ENCODE measurements around the gene MSH3.
A peak's percentile ranks its signal among the peaks of the same experiment; 100 is the strongest.
"Not testable (repeated sequence)": the region's sequence is repeated elsewhere in the genome, so short reads cannot be mapped to it uniquely, and the experiment has no call there.

MSH3 gene

DNA sequence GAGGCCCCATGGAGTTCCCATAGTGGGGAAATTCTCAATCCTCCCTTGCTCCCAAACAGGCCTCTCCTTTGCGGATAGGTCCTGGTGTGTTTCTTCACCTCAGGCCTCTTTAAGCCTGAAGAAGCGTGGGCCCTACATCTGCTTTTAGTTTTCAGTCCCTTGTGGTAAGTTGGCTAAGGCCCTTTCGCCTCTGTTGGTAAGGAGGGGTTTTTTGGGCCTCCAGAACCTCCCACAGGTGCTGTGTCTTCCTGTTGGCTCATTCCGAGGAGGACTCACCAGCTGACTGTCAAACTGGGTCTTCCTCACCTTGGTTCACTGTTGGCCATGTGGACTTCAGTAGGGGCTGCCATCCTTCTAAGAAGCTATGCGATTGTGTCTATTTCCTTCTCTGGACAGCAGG is 56.8 kb downstream of the MSH3 start:
- no peak for DNase-seq

DNA sequence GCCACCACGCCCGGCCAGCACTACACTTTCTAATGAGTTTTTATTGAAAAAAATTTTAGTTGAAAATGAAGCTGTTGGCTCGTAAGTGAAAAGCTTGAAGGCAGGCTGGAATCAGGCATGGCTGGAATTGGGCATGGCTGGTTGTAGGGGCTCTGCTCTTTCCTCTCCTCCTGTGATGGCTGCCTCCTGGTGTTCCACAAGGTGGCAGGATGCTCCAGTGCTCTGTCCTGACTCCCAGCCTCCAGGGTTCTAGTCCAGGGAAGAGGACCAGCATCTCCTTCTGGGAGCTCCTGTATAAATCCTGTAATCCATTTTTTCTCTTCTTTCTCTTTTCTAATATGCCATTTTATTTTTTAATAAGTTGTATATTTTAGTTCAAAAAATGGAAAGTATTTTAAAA is 57.5 kb downstream of the MSH3 start:
- DNase-seq: no peak

DNA sequence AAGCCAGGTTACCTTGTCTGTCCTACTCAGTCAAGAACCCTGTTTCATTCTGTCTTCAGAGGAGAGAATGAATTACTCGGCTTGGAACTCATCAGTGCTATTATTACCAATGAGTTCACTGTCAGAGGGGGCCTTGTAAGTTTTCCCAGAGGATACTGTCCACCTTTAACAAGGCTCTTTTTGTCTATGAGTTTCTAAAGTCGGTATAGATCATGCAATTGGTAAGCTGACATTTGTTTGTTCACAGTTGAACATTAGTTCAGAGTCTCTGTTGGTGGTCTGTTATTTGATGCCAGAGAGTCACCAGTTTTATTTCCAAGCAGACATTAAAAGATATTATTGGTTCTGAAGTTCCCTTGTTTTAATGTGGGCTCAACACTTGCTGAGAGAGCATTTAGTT is 58.5 kb downstream of the MSH3 start:
- DNase-seq: no peak

DNA sequence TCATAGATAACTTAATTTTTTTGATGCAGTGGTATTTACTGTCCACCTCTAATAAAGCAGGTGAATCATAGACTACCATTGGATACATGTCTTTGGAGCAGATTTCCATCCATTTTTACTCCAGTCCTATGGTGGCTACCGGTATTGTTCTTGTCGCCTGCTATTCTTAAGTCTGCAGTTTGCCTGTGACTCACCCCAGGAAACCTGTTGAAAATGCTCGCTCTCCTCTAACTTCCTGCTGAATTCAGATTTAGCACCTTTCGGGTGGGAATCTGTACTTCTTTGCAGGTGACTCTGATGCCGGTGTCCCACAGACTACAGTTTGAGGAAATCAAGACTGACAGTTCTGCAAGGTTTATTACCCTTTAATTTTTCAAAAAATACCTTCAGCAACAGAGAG is 59.2 kb downstream of the MSH3 start:
- no peak for DNase-seq

DNA sequence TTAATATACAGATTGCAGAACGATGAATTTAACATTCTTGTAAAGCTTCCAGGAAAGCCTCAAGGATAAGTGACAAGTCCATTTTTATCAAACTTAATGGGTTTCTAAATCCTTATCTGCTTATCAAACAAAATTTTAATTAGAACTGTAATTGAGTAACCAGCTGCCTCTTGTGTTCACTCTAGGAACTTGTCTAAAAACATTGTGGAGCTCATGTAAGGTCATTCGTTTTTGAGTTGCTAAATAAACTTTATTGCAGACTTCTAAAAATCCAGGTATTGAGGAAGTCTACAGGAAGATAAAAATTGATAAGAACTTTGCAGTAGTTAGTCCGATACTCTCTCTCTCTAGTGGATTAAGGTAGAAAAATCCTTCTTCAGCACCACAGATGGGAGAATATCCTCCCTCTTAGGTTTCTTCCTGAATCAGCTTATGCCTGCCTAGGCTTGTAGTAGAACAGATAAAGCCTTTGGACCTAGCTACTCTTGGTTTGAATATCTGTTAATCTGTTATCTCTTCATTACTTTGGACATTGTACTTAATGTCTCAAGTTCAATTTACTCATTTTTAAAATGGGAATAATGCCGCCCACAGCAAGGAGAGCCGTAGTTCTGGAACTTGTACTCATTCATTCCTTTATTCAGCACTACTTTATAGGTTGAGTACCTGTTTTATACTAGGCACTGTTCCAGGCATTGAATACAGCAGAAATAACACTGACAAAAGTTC is 60.3 kb downstream of the MSH3 start:
- DNase-seq: no peak

DNA sequence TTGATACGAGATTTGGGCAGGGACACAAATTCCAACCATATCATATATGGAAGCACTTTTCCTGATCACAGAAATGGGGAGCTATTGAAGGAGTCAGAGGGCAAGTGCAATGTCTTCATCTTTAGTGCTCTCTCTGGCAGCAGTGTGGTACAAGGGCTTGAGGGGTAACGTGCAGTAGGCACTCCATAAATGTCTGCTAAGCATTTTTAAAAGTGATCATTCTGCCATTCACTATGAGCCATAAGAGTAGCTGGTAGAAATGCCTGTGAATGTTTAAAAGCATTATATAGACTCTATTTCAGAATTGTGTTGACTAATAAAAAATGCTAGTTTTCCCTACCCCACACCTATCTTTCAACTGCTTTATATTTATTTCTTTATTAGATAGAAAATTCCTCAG is 61.4 kb downstream of the MSH3 start:
- no peak for DNase-seq

DNA sequence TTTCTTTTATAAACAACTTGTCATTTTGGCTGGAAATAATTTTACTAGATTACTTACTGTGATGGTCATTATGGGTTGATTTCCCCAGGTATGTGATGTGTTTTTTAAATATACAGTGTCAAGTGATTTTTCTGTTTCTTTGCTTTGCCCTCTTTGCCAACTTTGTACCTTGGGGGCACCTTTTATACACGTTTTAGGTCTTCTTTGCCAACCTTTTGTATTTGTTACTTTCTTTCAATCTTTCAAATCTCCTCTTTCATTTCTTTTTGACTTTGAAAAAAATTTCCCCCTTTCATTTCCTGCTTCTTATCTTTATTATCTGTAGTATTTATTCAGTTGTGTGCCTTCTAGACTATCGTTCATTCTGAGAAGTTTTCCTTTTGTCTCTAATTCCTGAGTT is 65.7 kb downstream of the MSH3 start:
- no peak for DNase-seq

DNA sequence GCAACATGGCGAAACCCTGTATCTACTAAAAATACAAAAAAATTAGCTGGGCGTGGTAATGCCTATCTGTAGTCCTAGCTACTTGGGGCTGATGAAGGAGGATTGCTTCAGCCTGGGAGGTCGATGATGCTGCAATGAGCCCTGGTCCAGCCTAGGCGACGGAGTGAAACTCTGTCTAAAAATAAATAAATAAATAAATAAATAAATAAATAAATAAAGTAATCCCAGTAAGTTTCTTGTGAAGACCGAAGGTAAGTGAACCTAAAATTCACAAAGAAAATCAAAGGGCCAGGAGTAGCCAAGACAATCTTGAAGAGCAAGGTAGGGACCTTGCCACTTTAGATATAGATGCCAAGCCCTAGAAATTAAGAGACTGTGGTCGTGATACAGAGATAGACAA is 68.5 kb downstream of the MSH3 start:
- no peak for DNase-seq

DNA sequence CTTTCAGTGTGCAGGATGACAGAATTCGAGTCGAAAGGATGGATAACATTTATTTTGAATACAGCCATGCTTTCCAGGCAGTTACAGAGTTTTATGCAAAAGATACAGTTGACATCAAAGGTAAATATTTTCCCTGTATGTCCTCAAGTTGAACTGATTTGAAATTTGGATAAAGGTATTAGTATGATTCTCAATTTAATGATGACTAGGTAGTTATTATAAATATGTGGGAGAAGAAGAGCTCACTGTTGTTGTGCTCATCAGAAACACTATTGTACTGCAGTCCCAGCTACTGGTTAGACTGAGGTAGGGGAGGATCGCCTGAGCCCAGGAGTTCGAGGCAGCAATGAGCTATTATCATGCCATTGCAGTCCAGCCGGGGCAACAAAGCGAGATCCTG is 71.0 kb downstream of the MSH3 start:
- no peak for DNase-seq

DNA sequence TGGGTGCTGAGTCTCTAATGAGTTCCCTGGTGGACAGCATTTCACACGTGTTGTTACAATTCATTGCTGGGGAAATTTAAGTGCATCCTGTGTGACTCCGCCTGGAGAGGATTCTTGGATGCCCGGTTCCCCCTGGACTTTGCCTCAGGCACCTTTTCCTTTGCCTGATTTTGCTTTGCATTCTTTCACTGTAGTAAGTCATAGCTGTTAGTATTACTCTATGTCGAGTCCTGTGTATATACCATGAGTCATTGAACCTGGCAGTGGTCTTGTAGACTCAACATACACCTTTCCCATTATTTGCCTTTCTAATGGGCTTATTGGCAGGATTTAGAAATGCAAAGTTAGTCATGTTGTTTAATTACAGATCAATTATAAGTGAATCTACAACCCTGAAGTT is 82.3 kb downstream of the MSH3 start:
- no peak for DNase-seq

DNA sequence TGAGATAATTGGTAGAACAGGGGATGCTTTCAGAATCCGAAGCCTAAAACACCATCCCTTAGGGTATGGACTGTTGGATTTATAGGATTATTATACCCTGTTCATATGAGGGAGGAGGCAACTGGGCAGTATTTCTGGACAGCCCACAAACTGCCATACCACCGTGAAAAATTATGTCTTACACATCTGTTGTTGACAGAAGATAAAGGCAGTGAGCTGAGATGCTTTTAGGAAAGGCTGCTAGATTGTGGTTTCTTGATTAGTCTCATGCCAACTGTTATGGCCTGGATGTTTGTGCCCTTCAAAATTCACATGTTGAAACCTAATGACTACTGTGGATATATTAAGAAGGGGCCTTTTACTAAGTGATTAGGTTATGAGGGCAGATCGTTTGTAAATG is 84.0 kb downstream of the MSH3 start:
- DNase-seq: no peak

DNA sequence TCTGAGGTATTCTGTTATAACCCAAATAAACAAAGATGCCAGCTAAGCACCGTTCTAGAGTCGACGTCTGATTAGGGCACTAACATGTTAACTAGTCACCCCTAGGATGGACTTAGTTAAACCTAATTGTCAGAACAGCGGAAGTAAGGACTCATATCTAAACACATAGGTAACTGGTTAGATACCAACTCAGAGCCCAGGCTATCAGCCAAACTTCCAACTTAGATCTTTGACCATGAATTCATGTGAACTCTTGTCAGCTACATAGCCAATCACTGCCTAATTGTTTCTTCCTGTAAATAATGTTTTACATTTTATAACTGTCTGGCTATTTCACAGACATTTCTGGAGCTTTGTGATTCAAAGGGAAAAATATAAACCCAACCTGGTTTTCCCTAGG is 84.6 kb downstream of the MSH3 start:
- no peak for DNase-seq

DNA sequence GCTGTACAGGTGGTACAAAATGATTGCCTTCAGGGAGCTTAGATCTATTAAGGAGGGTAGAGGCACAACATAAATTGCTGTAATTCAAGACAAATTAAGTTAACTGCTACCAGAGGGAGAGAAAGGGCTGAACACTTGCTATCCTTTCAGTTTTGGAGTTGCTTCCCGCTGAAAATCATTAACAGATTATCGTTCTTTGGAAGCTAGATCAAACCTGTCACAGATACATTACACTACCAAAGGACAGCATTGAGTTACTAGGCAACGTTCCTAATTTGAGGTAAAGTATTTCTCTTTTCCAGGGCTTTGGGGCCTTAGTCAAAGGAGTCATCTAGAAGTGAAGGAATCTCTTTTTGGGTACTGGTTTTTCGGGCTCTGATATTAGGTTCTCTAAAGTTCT is 85.0 kb downstream of the MSH3 start:
- no peak for DNase-seq

DNA sequence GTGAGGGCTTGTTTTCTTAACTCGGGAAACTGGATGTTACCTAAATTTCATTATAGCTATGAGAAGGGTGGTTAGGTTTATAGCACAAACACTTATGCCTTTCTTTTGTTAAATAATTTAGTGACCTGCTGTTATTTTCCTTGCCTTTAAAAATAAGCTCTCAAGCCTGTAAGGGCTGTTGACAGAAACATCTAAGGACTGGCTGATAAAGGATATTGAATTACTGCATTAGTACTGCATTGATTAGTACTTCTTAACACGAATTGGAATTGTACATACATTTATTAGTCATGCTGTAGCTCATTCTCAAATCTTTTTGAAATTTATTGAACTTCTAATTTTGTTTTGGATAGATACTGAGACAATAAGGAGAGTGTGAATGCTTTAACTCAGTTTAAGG is 85.4 kb downstream of the MSH3 start:
- DNase-seq: no peak

DNA sequence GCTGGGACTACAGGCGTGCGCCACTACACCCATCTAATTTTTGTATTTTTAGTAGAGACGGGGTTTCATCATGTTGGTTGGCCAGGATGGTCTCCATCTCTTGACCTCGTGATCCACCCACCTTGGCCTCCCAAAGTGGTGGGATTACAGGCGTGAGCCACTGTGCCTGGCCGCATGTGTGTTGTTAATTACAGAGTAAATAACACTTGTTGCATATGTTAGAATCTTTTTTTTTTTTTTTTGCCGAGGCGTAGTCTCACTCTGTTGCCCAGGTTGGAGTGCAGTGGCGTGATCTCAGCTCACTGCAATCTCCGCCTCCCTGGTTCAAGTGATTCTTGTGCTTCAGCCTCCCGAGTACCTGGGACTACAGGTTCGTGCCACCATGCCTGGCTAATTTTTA is 86.0 kb downstream of the MSH3 start:
- not testable (repeated sequence) for DNase-seq

DNA sequence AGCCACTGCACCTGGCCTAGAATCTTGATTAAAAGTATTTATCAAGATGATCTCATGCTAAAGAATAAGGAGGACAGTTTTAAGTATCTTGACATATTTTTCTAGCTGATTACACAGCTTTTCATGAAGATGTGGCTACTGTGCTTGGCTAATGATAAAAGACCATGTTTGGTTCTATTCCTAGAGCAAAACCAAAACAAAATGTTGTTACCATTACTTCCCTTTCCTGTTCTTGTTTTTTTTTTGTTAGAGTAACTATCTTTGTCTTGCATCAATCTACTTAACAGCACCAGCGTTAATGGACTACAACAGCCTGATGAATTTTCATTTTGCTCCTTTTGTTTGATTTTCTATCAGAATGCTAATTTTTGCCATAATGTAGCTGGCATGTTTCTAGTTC is 86.5 kb downstream of the MSH3 start:
- no peak for DNase-seq

DNA sequence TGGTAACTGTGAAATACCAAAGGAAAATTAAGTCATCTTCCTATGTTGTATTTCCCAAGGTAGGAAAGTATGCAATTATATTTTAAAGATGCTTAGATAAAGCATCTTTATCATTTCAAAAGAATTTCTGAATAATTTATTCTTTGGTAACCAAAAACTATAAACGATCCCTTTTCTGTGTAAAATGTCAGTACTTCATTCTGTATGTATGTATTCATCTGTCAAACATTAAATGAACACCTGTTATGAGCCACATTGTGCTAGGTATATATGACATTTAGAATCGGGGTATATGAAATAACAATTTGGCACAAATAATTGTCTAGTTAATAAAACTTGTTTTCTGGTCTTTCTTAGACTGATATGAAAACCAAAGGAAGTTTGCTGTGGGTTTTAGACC is 89.7 kb downstream of the MSH3 start:
- no peak for DNase-seq

DNA sequence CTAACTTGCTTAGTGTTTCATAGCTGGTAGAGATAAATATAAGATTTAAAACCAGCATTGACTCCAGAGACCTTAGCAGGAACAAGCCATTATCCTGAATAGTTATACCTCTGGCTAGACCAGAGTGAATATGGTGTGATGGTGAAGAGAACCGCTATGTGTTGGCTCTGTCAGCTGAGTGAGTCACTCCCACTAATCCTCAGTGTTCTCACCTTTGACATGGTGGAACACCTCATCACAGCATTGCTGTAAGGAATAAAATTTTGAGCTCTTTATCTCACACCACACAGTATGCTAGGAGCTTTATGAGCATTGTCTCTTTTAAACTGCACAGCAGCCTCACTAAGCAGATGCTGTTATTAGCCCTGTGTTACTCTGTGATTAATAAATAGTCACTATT is 91.0 kb downstream of the MSH3 start:
- no peak for DNase-seq

DNA sequence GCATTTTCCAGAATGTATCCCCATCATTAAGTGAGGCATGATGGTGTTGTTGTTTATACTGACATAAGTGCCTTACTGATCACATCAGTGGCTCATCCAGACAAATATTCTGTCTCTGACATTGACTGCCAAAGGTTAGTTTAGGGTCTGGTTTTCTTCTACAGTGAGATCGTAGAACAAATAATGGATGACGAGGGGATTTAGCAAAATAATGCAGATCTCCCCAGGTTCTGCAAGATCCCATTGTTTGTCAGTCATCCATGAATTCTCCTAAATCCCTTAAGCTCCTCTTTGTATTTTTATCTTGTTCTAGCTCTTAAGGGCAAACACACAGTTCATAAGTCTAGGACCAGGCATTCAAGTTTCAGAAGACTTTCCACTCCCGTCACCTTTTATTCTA is 93.5 kb downstream of the MSH3 start:
- DNase-seq: no peak

DNA sequence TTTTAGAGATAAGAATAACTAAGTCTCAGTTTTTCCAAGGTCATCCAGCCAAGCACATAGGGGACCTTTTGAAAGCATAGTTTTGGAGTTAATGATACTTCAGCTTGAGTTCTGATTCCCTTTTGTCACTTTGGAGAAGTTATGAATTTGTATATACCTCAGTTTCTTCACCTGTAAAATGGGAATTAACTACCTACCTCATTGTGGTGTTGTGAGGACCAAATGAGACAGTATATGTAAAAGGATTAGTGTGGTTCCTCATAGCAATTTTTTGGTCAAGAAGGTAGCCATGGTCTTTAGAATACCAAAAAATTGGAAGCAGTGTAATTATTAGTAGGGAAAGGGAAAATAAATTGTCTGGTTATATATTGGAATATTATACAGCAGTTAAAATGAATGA is 98.0 kb downstream of the MSH3 start:
- no peak for DNase-seq

DNA sequence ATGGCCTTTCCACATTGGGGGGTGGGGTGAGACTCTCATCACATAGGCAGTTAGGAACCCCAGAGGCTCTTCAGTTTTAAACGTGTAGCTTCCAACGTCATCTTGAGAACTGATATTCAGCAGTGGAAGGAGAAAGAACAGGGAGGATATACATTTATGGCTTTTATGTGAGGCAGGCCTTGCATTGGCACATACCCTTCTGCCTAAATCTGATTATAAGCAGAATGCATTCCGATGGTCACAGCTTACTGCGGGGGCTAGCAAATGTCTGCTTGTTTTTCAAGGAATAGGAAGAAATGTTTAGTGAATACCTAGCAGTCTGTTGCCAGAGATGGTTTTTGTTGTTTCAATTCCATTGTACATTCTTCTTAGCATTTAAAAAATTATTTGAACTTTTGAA is 99.3 kb downstream of the MSH3 start:
- DNase-seq: no peak

DNA sequence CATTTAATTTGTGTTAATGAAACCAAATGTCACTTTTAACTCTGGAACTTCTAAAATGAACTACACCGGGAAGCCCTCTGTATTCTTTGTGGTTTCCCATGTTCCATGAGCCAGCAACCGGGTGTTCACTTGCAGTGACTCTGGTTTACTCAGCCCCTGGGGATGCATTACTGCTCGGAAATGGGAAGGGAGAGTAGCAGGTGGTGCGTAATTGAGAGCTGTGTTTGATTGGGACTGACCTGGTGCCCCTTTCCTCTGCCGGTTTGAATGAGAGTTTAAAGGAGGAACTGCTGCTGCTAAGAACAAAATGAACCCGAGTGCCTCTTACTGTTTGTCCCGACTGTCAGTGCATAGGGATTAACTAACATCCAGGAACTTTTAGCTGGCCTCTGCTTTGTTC is 100.4 kb downstream of the MSH3 start:
- DNase-seq: peak; percentile 11 to 43 (median 22)

DNA sequence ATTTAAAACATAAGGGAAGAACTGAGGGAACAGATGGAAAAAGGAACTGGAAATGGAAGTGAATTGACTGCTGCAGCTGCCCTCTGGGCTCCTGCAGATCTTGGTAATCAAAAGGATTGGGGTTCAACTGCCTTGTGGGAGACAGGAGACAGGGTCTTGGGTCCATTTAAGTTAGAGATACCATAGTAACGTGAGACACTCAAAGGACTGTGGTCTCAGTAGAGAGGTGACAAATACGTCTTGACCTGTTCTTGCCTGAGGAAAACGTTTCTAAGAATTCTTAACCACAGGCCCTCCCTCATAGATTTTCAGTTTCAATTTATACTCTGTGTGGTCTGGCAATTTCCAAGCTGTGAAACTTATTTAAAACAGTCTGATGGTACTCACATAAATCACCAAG is 101.2 kb downstream of the MSH3 start:
- peak in 1 of 3 donors; percentile 2 for DNase-seq

DNA sequence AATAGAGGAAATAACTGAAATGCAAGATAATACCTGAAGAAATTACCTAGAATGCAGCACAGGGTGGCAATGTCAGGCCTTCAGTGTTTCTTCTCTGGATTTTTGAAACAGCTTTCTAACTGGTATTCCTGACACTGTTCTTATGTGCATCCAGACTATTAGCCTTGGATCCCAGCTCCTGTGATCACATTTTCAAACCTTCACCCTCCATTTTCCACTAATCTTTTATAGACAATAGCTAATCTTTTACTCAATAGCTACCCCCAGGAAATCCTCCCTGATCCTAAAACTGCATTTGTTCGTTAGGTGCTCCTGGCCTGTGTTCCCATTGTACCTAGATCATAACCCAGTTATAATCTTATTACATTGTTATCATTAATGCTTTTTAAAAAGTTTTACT is 101.8 kb downstream of the MSH3 start:
- no peak for DNase-seq

DNA sequence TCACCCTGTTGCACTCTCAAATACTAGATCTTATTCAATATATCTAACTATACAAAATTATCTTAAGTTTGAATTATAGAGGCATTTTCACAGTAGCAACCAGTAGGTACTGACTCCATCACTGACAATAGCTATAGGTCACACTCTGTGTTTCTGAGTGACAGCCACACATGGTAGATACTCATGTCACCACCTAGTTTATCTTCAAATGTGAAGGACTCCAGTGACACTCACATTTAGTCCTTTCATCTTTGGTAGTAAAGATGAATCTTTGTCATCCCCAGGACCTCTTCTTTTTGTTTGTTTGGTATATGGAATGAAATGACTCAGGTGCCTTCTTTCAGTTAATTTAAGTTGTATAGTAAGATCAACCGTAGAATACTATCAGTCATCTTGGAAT is 102.8 kb downstream of the MSH3 start:
- no peak for DNase-seq

All from suppressor macrophage treated with lipopolysaccharide for 1 hour (primary cell).